BLaER1 (cell line): ENCODE results near the gene ACHE.
A peak's percentile ranks its signal among the peaks of the same experiment; 100 is the strongest.

ENCODE experiments used
- H3K27ac ChIP-seq: shearing (Covaris generic); formaldehyde crosslinking; 2 replicates; pipeline ENCODE4 v1.8.1; 2022
- H3K27me3 ChIP-seq: shearing (Covaris generic); formaldehyde crosslinking; 2 replicates; pipeline ENCODE4 v1.8.1; 2022
- H3K36me3 ChIP-seq: shearing (Covaris generic); formaldehyde crosslinking; 2 replicates; pipeline ENCODE4 v1.8.1; 2022
- H3K4me1 ChIP-seq: shearing (Covaris generic); formaldehyde crosslinking; 2 replicates; pipeline ENCODE4 v1.8.1; 2022
- H3K4me2 ChIP-seq: shearing (Covaris generic); formaldehyde crosslinking; 2 replicates; pipeline ENCODE4 v1.8.1; 2022
- H3K4me3 ChIP-seq: shearing (Covaris generic); formaldehyde crosslinking; 2 replicates; pipeline ENCODE4 v1.8.1; 2022
- H3K9ac ChIP-seq: shearing (Covaris generic); formaldehyde crosslinking; 2 replicates; pipeline ENCODE4 v1.8.1; 2022
- H3K9me3 ChIP-seq: shearing (Covaris generic); formaldehyde crosslinking; 2 replicates; pipeline ENCODE4 v1.8.1; 2022
- H4K20me1 ChIP-seq: shearing (Covaris generic); formaldehyde crosslinking; 2 replicates; pipeline ENCODE4 v1.8.1; 2022
- Cebpa-rat ChIP-seq: shearing (Covaris generic); IDR thresholded peaks from 2 replicates; pipeline ENCODE4 v1.8.1; 2022

The ACHE gene

DNA sequence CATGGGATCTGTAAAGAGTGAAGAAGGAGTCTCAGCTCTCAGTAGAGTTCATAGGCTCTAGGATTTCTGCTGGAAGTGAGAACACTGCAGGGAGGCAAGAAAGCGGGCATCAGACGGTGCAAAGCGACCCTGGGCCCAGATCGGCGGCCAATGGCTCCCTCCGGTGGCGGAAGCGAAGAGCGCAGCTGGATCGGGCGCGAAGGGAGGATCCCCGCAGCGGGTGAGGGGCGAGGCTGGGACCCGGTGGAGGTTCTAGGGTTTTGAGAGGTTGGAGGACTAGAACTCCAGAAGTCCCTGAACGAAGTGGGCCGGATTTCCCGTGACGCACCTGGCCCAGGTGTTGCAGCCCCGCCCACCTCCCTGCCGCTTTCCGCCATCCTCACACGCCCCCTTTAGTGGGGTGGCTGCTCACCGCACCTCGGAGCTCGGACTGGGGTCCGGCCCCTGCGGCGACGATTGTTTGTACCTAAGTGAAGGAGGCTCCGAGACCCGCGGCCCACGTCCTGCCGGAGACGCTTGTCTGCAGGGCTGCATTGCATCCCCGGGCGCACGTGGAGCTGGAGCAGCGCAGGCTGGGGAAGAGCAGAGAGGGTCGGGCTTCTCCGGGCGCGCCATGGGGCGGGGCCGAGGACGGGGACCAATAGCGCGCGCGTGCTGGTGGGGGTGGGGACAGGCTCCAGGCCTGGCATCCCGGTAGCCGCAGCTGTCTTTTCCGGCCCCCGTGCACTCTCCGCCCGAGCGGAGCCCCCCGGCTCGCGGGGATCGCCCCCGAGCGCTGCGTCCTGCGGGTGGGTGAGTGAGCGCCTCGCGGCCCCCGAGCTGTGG, 43.4 kb downstream of the ACHE start, which contains the start of gene SLC12A9:
Gene SLC12A9, plus strand, starts transcription at position 666 of the 825 bp plus-strand sequence. CDS start 1,485 bp downstream, outside the sequence.
- no peak for TF ChIP-seq Cebpa-rat
- Histone ChIP-seq H3K36me3 (peaks cover 26% of the 10 kb centered on the region), H3K27ac (peak within 1 kb of the TSS; percentile 75), H3K4me2 (peak within 1 kb of the TSS; percentile 100), H3K27me3 (no peaks in the 10 kb centered on the region), H3K9ac (peak within 1 kb of the TSS; percentile 84), H3K9me3 (no peaks in the 10 kb centered on the region), H3K4me3 (peak within 1 kb of the TSS; percentile 88), H3K4me1 (peaks cover 30% of the 10 kb centered on the region), H4K20me1 (peaks cover 43% of the 10 kb centered on the region)

DNA sequence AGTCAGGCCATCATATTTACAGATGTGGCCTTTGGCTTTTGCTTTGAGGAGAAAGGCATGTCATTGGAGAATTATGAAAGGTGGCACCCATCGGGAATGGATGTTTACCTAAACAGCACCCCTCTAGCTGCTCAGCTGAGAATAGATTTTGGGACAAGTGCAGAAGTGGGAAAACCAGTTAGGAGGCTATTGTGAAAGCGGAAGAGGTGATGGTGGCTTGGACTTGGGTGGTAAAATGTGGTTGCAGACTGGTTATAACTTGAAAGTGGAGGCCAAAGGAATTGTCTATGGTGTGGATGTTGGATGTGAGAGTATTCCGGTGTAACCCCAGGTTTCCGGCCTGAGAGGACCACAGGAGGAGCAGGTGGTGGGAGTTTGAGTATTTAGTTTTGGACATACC, 48.3 kb downstream of the ACHE start:
- H4K20me1 ChIP-seq: no peaks in the 10 kb centered on the region
- H3K4me1 ChIP-seq: peaks cover 8% of the 10 kb centered on the region; the same call in 1 of the 2 replicates
- H3K9ac ChIP-seq: no peak overlapping the region
- H3K4me2 ChIP-seq: no peak overlapping the region
- no peak overlapping the region for H3K4me3 ChIP-seq
- no peak for TF ChIP-seq Cebpa-rat
- H3K27ac ChIP-seq: no peak overlapping the region
- no peaks in the 10 kb centered on the region for H3K27me3 ChIP-seq
- no peaks in the 10 kb centered on the region for H3K9me3 ChIP-seq
- H3K36me3 ChIP-seq: no peaks in the 10 kb centered on the region

DNA sequence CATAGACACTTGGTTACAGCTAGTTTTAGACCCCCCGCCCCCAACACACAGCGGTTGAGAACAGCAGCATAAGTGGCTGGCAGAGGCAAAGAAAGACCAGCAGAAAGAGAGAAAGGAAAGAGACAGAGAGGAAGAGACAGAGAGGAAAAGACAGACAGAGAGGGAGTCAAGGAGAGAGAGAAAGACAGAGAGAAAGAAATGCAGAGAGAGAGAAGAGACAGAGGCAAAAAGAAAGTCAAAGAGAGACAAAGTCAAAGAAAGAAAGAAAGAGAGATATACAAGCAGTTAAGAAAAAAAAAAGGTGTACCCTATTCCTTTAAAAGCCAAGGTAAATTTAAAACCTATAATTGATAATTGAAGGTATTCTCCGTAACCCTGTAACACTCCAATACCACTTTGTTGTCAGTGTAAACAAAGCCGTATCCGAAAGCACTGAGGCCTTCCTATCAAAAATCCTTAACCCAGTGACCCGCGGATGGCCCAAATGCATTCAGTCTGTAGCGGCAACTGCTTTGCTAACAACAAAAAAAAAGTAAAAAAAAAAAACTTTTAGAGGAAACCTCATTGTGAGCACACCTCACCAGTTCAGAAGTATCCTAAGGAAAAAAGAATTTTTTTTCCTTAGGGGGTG, 55.1 kb downstream of the ACHE start:
- Histone ChIP-seq H3K27ac (no peak overlapping the region), H4K20me1 (no peaks in the 10 kb centered on the region), H3K9me3 (no peaks in the 10 kb centered on the region), H3K27me3 (no peaks in the 10 kb centered on the region), H3K36me3 (no peaks in the 10 kb centered on the region), H3K4me1 (peaks cover 26% of the 10 kb centered on the region), H3K4me3 (no peak overlapping the region), H3K4me2 (no peak overlapping the region), H3K9ac (no peak overlapping the region)
- TF ChIP-seq Cebpa-rat: no peak
